Neural cell (in vitro differentiated cells): Measurements from ENCODE around the gene LAGE3.
"Not testable (repeated sequence)": the region's sequence is repeated elsewhere in the genome, so short reads cannot be mapped to it uniquely, and the experiment has no call there.

Experiments used
- CTCF ChIP-seq: fragments of 450-650 bp; IDR thresholded peaks from 2 replicates; pipeline ENCODE4 v1.5.1; 2014; ENCODE audit warnings: antibody characterized with exemption, mild to moderate bottlenecking, moderate library complexity; ENCODE audit not compliant: poor library complexity, severe bottlenecking
- EZH2 ChIP-seq: fragments of 200-600, 300-800 bp; shearing (Covaris generic), sonication (generic); IDR thresholded peaks from 2 replicates; pipeline ENCODE4 v1.6.1; 2014; ENCODE audit warnings: antibody characterized with exemption, low read length, borderline replicate concordance, mild to moderate bottlenecking; ENCODE audit not compliant: insufficient read depth, poor library complexity, severe bottlenecking
- RAD21 ChIP-seq: fragments of 450-650 bp; conservative IDR thresholded peaks from 2 replicates; pipeline ENCODE4 v1.6.1; 2014; ENCODE audit warnings: antibody characterized with exemption, mild to moderate bottlenecking, moderate library complexity

- TF ChIP-seq CTCF, RAD21, EZH2: not testable (repeated sequence)
These were observed 22.3 kb upstream of the LAGE3 start for GRCh38 chrX:154501423-154501822.
